K562 (cell line): ENCODE data around the gene NUP88. TPM values are rescaled to one million over a fixed set of nuclear protein-coding genes. Genes with fewer than 3 reads are reported as not detected.

Experiments used
- ATAC-seq: fragments of 200-7000 bp; cut with Tn5 transposase; 3 replicates; pipeline ENCODE4 v1.9.1; 2020; ENCODE audit warnings: moderate library complexity
- BruUV-seq: library from RNA; stranded (reverse); fragments of 400-500 nt; replicated peaks from 2 replicates; lab custom pipeline; 2021; lab: Mats Ljungman, UMichigan
- CTCF ChIA-PET: fragments of 300-600 bp; formaldehyde crosslinking; extraction: SDS; loops from one replicate; lab custom pipeline; 2021; ENCODE audit warnings: low intra/inter-chr PET ratio; lab: Yijun Ruan, JAX
- POLR2A ChIA-PET: fragments of 300-600, 350-650 bp; sonication (Branson Sonifier 250); formaldehyde crosslinking; extraction: SDS; loops from one replicate; lab custom pipeline; 2021; ENCODE audit warnings: antibody characterized with exemption, inconsistent platforms; lab: Yijun Ruan, JAX
- DNase-seq, 4 experiments: peaks; one replicate each; pipeline versions ENCODE4 v3.0.0 to v3.0.0-alpha.2; 2011 to 2018; ENCODE audit warnings: low spot score in 3 of 4, mixed read lengths in 3 of 4; ENCODE audit errors: extremely low read depth in 1 of 4
- FAIRE-seq: peaks from 2 replicates; lab custom pipeline; 2011; peaks lifted over from hg19 to GRCh38; lab: Jason Lieb, UNC
- H2AFZ ChIP-seq: 2 replicates; pipeline ENCODE4 v1.6.0; 2011; ENCODE audit warnings: low read depth, low read length, control low read depth, inconsistent platforms
- H3K27ac ChIP-seq: fragments of 200-600 bp; 3 replicates; pipeline ENCODE4 v1.8.0; 2011; ENCODE audit warnings: low read depth, mild to moderate bottlenecking, control low read depth, inconsistent platforms, low read length, moderate library complexity, mixed read lengths; ENCODE audit errors: extremely low read depth
- H3K27me3 ChIP-seq, 2 experiments: fragments of 300-600 bp in 1 of 2; 2 replicates in 1 of 2; 3 replicates in 1 of 2; pipeline versions ENCODE4 v1.6.0 to v1.8.0; 2011; ENCODE audit warnings: inconsistent platforms in 2 of 2, low read length in 2 of 2, mild to moderate bottlenecking in 1 of 2, mixed read lengths in 1 of 2, moderate library complexity in 1 of 2; ENCODE audit not compliant: control insufficient read depth in 2 of 2, insufficient read depth in 2 of 2
- H3K36me3 ChIP-seq: fragments of 300-600 bp; 3 replicates; pipeline ENCODE4 v1.8.0; 2011; ENCODE audit warnings: mild to moderate bottlenecking, low read length, inconsistent platforms; ENCODE audit not compliant: control insufficient read depth, insufficient read depth
- H3K4me1 ChIP-seq, 2 experiments: fragments of 200-600 bp in 1 of 2; replicated peaks in 1 of 2; 2 replicates in 1 of 2; 3 replicates in 1 of 2; pipeline versions ENCODE4 v1.5.1 to v1.8.0; 2011; ENCODE audit warnings: inconsistent platforms in 2 of 2, low read length in 2 of 2, mild to moderate bottlenecking in 1 of 2, mixed read lengths in 1 of 2, moderate library complexity in 1 of 2; ENCODE audit not compliant: control insufficient read depth in 2 of 2, insufficient read depth in 2 of 2
- H3K4me2 ChIP-seq: 2 replicates; pipeline ENCODE4 v1.6.1; 2011; ENCODE audit warnings: low read length, control low read depth, inconsistent platforms, mixed read lengths; ENCODE audit not compliant: insufficient read depth
- H3K4me3 ChIP-seq: fragments of 200-600 bp; sonication (generic), shearing (Covaris generic); 2 replicates; pipeline ENCODE4 v1.5.1; 2016; ENCODE audit warnings: control low read depth, inconsistent platforms
- H3K79me2 ChIP-seq: fragments of 200-600 bp; 3 replicates; pipeline ENCODE4 v1.8.0; 2011; ENCODE audit warnings: low read length, inconsistent platforms; ENCODE audit not compliant: control insufficient read depth, insufficient read depth
- H3K9ac ChIP-seq, 2 experiments: 2 replicates each; pipeline versions ENCODE4 v1.6.0 to v1.6.1; 2011; ENCODE audit warnings: low read depth in 2 of 2, low read length in 2 of 2, control low read depth in 1 of 2, inconsistent platforms in 1 of 2, mild to moderate bottlenecking in 1 of 2, mixed read lengths in 1 of 2; ENCODE audit not compliant: insufficient read depth in 1 of 2
- H3K9me1 ChIP-seq: one replicate; pipeline ENCODE4 v1.6.0; 2011; ENCODE audit warnings: inconsistent platforms, mild to moderate bottlenecking, low read length, moderate library complexity; ENCODE audit not compliant: control insufficient read depth, insufficient read depth
- H3K9me3 ChIP-seq: replicated peaks from 2 replicates; pipeline ENCODE4 v1.5.1; 2011; ENCODE audit warnings: low read depth, low read length, inconsistent platforms; ENCODE audit not compliant: control insufficient read depth, insufficient read depth
- H4K20me1 ChIP-seq: replicated peaks from 2 replicates; pipeline ENCODE4 v1.6.1; 2011; ENCODE audit warnings: low read length, inconsistent platforms, mixed read lengths; ENCODE audit not compliant: control insufficient read depth, insufficient read depth
- ASH1L ChIP-seq: fragments of 450-650 bp; IDR thresholded peaks from 2 replicates; pipeline ENCODE4 v1.6.1; 2018; ENCODE audit warnings: borderline replicate concordance, mild to moderate bottlenecking, low read depth; ENCODE audit not compliant: partially characterized antibody
- ATF6 ChIP-seq: sonication (generic); formaldehyde crosslinking; IDR thresholded peaks from 2 replicates; pipeline ENCODE4 v1.4.0; 2020; ENCODE audit warnings: mild to moderate bottlenecking, missing genetic modification reagents
- HDAC1 ChIP-seq, 2 experiments: fragments of 450-650 bp; IDR thresholded peaks; 2 replicates each; pipeline ENCODE4 v1.6.1; 2016 to 2017; ENCODE audit warnings: inconsistent platforms in 1 of 2, mild to moderate bottlenecking in 1 of 2, moderate library complexity in 1 of 2
- MYC ChIP-seq, 2 experiments: fragments of 250-450 bp in 1 of 2; sonication (Bioruptor Pico) in 1 of 2; IDR thresholded peaks; 2 replicates each; pipeline versions ENCODE4 v1.5.1 to v1.6.1; 2012 to 2021; ENCODE audit warnings: low read depth in 2 of 2, borderline replicate concordance in 1 of 2, improper control_type of control experiment in 1 of 2, low read length in 1 of 2, mild to moderate bottlenecking in 1 of 2, moderate library complexity in 1 of 2
- NEUROD1 ChIP-seq: fragments of 150-350 bp; IDR thresholded peaks from 2 replicates; pipeline ENCODE4 v1.6.1; 2014; ENCODE audit warnings: borderline replicate concordance, low read length, low read depth; ENCODE audit not compliant: partially characterized antibody
- PHTF2 ChIP-seq: fragments of 250-450 bp; sonication (Bioruptor Pico); IDR thresholded peaks from 2 replicates; pipeline ENCODE4 v1.5.0; 2021; ENCODE audit warnings: mild to moderate bottlenecking
- ZBTB43 ChIP-seq: sonication (generic); formaldehyde crosslinking; IDR thresholded peaks from 2 replicates; pipeline ENCODE4 v1.8.0; 2023; ENCODE audit warnings: mild to moderate bottlenecking, missing genetic modification reagents
- ZNF311 ChIP-seq: fragments of 250-450 bp; sonication (Bioruptor Pico); IDR thresholded peaks from 2 replicates; pipeline ENCODE4 v1.4.0; 2020; ENCODE audit warnings: mild to moderate bottlenecking, moderate library complexity
- WGBS: fragments of 100-300 bp; shearing (Covaris generic); methylation state at CpG from one replicate; pipeline ENCODE4 v1.1.6; 2016; ENCODE audit warnings: low coverage, mixed read lengths; ENCODE audit not compliant: insufficient coverage; ENCODE audit errors: missing lambda C conversion rate; 5-methylcytosine and 5-hydroxymethylcytosine counted together
- in situ Hi-C: fragments of 300-500 bp; cut with MboI; formaldehyde crosslinking; loops from 4 replicates; pipeline ENCODE4 v1.15.0; 2018; ENCODE audit warnings: inconsistent platforms, mixed read lengths
- intact Hi-C: fragments of 100-400 bp; cut with micrococcal nuclease; formaldehyde crosslinking; loops from 2 replicates; pipeline ENCODE4 v1.14.2; 2022
- polyA plus RNA-seq, 8 experiments: library from polyadenylated mRNA; depleted of rRNA in 4 of 8; stranded (reverse) in 5 of 8; unstranded in 3 of 8; fragments of >200 nt; fragmentation: Nextera tagmentation in 2 of 8; fragmentation: Illumina TruSeq in 1 of 8; extraction: Ambion mirVana in 2 of 8; extraction: Trizol in 1 of 8; gene quantifications; 2 replicates each; pipeline versions ENCODE4 v1.2.1 to v1.2.3, GENCODE V29; 2011 to 2014; ENCODE audit warnings: inconsistent platforms in 1 of 8, missing spikeins in 1 of 8
- total RNA-seq, 7 experiments: library from RNA; depleted of rRNA in 6 of 7; stranded (reverse); fragments of >200 nt in 6 of 7; fragmentation: Illumina TruSeq in 2 of 7; extraction: Trizol in 2 of 7; gene quantifications; 2 replicates each; pipeline versions ENCODE4 v1.2.1 to v1.2.3, GENCODE V29; 2011 to 2021; ENCODE audit warnings: low replicate concordance in 1 of 7

NUP88 gene
- total and polyA plus RNA-seq, 9 of the 15 experiments (the other 6 are each of a cell fraction or from before 2014, with no cell fraction given) = 59.9 to 160 (median 119) TPM

GRCh38 chr17:5361426-5361825, 58.0 kb downstream of the NUP88 start:
- no peak for FAIRE-seq
- H3K27me3 ChIP-seq = no peaks in the 10 kb centered on the region
- TF ChIP-seq ZNF311 (CRISPR knock-in tag) = no peak
- no peak for TF ChIP-seq ASH1L
- no peak for TF ChIP-seq ZBTB43 (CRISPR knock-in tag)
- no peak for TF ChIP-seq HDAC1 (IDR thresholded peaks at IDR 0.05)
- no peak for TF ChIP-seq ATF6 (CRISPR knock-in tag)
- TF ChIP-seq NEUROD1 = no peak
- no peak for TF ChIP-seq MYC (IDR thresholded peaks at IDR 0.05; ENCODE audit: low read depth, low read length)
- TF ChIP-seq MYC (CRISPR knock-in tag; IDR thresholded peaks at IDR 0.05; ENCODE audit: borderline replicate concordance, low read depth) = no peak
- TF ChIP-seq PHTF2 (CRISPR knock-in tag) = no peak
- 86% methylated on average over 4 of the region's 9 CpGs for WGBS
- ChIA-PET CTCF (no interaction called here), POLR2A (interaction anchor here (1.0 kb wide), 1 partner anchor 24 kb away, joined by 3 read pairs; no protein-coding TSS in a partner anchor)
- no peak for DNase-seq
- ATAC-seq = no peak
- intact Hi-C loops (no loop called here), in situ Hi-C loops (no loop called here)
- no peaks in the 10 kb centered on the region for H3K4me1 ChIP-seq
- H3K4me2 ChIP-seq = no peak overlapping the region
- no peaks in the 10 kb centered on the region for H3K9me3 ChIP-seq
- no peak overlapping the region for H3K9ac ChIP-seq
- peaks cover 53% of the 10 kb centered on the region; the same call in 2 of the 3 replicates for H3K36me3 ChIP-seq
- H4K20me1 ChIP-seq = no peaks in the 10 kb centered on the region
- H2AFZ ChIP-seq = no peak overlapping the region
- H3K4me3 ChIP-seq = no peak overlapping the region
- no peak overlapping the region for H3K27ac ChIP-seq
- no peaks in the 10 kb centered on the region for H3K79me2 ChIP-seq
- BruUV-seq = no TSS peak
- H3K9me1 ChIP-seq = no peaks in the 10 kb centered on the region
